Sigmoid colon (tissue), 4 donors: ENCODE data around the gene RPL18A.

ENCODE experiments used
- EP300 ChIP-seq, 4 donors: sonication (generic); formaldehyde crosslinking; IDR thresholded peaks; one replicate each; pipeline ENCODE4 v1.6.1; 2017; ENCODE audit warnings: antibody characterized with exemption in 4 of 4
- POLR2A ChIP-seq, 2 donors: fragments of 450-650 bp; IDR thresholded peaks; one replicate each; pipeline ENCODE4 v1.6.1; 2016; ENCODE audit warnings: antibody characterized with exemption in 2 of 2, mild to moderate bottlenecking in 2 of 2, moderate library complexity in 2 of 2
- POLR2AphosphoS5 ChIP-seq, 4 donors: sonication (generic); formaldehyde crosslinking; IDR thresholded peaks; one replicate each; pipeline ENCODE4 v1.6.1; 2017; ENCODE audit warnings: antibody characterized with exemption in 4 of 4
- TF ChIP-seq, protein P1 (sequence below), 4 experiments: fragments of 450-650 bp in 3 of 4; fragments of 200-600 bp in 1 of 4; IDR thresholded peaks; one replicate each; pipeline ENCODE4 v1.5.1; 2016 to 2019; ENCODE audit warnings: antibody characterized with exemption in 4 of 4, mild to moderate bottlenecking in 3 of 4, moderate library complexity in 2 of 4

DNA sequence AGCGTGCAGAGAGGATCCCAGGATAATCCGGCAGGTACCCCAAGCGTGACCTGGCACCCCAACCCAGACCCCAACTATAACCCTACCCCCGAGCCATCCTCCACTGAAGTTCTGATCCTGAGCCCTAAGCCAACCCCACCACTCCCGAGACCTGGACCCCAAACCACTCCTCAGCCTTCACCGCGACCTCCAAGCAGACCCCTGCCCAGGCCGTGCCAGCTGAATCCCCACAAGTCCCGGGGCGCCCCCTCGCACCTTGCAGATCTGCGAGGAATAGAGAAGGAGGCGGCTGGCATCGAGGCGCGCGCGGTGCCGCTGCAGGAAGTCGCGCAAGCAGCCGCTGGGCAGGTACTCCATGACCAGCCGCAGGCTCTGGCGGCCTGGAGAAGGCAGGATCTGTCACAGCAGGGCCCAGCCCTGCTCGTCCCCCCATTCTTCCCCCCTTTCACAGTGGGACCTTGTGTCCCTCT lies 28.3 kb upstream of the RPL18A start:
- TF ChIP-seq, protein P1, sequence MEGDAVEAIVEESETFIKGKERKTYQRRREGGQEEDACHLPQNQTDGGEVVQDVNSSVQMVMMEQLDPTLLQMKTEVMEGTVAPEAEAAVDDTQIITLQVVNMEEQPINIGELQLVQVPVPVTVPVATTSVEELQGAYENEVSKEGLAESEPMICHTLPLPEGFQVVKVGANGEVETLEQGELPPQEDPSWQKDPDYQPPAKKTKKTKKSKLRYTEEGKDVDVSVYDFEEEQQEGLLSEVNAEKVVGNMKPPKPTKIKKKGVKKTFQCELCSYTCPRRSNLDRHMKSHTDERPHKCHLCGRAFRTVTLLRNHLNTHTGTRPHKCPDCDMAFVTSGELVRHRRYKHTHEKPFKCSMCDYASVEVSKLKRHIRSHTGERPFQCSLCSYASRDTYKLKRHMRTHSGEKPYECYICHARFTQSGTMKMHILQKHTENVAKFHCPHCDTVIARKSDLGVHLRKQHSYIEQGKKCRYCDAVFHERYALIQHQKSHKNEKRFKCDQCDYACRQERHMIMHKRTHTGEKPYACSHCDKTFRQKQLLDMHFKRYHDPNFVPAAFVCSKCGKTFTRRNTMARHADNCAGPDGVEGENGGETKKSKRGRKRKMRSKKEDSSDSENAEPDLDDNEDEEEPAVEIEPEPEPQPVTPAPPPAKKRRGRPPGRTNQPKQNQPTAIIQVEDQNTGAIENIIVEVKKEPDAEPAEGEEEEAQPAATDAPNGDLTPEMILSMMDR (IDR thresholded peaks at IDR 0.05), result no peak
- TF ChIP-seq POLR2A (IDR thresholded peaks at IDR 0.05) (no peak), EP300 (IDR thresholded peaks at IDR 0.05) (no peak), POLR2AphosphoS5 (IDR thresholded peaks at IDR 0.05) (no peak)
